ENCODE measurements around the gene NKAIN1. TPM values are rescaled to one million over a fixed set of nuclear protein-coding genes. Genes with fewer than 3 reads are reported as not detected.

Gene NKAIN1
- total and polyA plus RNA-seq, 2 of the 13 experiments (the other 11 are each of a cell fraction or from before 2014, with no cell fraction given): 0.29 to 0.40 TPM

DNA sequence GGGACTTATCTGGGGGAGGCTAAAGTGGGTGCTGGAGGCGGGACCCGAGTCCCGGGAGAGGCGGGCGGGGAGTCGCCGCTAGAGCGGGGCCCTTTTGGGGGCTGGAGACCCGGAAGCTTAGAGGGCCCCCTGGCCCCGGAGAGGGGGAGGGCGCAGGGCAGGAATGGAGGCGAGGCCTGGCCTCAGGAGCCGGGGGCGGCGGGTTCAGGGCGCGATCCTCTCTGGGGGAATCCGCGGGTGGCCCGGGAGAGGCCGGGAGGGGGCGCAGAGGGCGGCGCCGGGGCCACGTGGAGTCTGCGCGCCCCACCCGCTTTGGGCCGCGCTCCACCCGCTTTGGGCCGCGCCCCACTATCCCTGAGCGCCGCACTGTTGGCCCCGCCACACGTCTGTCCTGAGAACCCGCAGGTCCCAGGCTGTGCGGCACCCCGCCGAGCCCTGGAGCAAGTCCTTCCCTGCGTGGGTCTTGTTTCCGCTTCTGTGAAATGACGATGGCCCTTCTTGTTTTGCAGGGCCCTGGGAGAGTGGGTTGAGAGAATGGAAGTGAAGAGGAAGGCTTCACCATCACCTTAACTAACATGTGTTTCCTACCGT is 84.4 kb downstream of the NKAIN1 start (continued):
- TF ChIP-seq MEIS2 (CRISPR knock-in tag; IDR thresholded peaks at IDR 0.05) (0 out of 2 replicates have a peak, but pooled peaks have one; percentile 10), MTA1 (CRISPR knock-in tag; IDR thresholded peaks at IDR 0.05; ENCODE audit: borderline replicate concordance) (no peak), SIN3A (IDR thresholded peaks at IDR 0.05; ENCODE audit: borderline replicate concordance, low read depth, low read length) (peak; percentile 29; the same call in 1 of the 2 replicates), ZFX (CRISPR knock-in tag; IDR thresholded peaks at IDR 0.05; ENCODE audit: low read depth) (peak; percentile 75), ZNF253 (CRISPR knock-in tag; IDR thresholded peaks at IDR 0.05; ENCODE audit: borderline replicate concordance) (no peak), HDAC2 (CRISPR knock-in tag; IDR thresholded peaks at IDR 0.05) (0 out of 2 replicates have a peak, but pooled peaks have one; percentile 11), MAX (IDR thresholded peaks at IDR 0.05) (peak; percentile 85), NFE2L2 (IDR thresholded peaks at IDR 0.05; ENCODE audit: low read length) (no peak), TFDP2 (CRISPR knock-in tag; IDR thresholded peaks at IDR 0.05) (peak; percentile 66), ARID4A (CRISPR knock-in tag; IDR thresholded peaks at IDR 0.05; ENCODE audit: borderline replicate concordance) (peak; percentile 71; the same call in 1 of the 2 replicates), ZNF274 (CRISPR knock-in tag; IDR thresholded peaks at IDR 0.05) (no peak), TBX2 (CRISPR knock-in tag; IDR thresholded peaks at IDR 0.05; ENCODE audit: borderline replicate concordance) (peak; percentile 7; the same call in 1 of the 2 replicates), ZMYM4 (CRISPR knock-in tag; IDR thresholded peaks at IDR 0.05) (peak; percentile 21; the same call in 1 of the 2 replicates), MXD4 (CRISPR knock-in tag; IDR thresholded peaks at IDR 0.05) (peak; percentile 76), PHF21A (CRISPR knock-in tag; IDR thresholded peaks at IDR 0.05) (no peak), AHR (CRISPR knock-in tag; IDR thresholded peaks at IDR 0.05) (0 out of 2 replicates have a peak, but pooled peaks have one; percentile 33), PCBP1 (IDR thresholded peaks at IDR 0.05; ENCODE audit: borderline replicate concordance, low read depth, low read length) (0 out of 2 replicates have a peak, but pooled peaks have one; percentile 88), ZNF776 (CRISPR knock-in tag; IDR thresholded peaks at IDR 0.05) (peak; percentile 31; the same call in 1 of the 2 replicates), MXD3 (CRISPR knock-in tag; IDR thresholded peaks at IDR 0.05) (peak; percentile 74; the same call in 1 of the 2 replicates), KDM5B (CRISPR knock-in tag; IDR thresholded peaks at IDR 0.05; ENCODE audit: borderline replicate concordance) (peak; percentile 36; the same call in 1 of the 2 replicates), ZNF235 (CRISPR knock-in tag; IDR thresholded peaks at IDR 0.05; ENCODE audit: borderline replicate concordance) (no peak)
- TF ChIP-seq, protein P1, sequence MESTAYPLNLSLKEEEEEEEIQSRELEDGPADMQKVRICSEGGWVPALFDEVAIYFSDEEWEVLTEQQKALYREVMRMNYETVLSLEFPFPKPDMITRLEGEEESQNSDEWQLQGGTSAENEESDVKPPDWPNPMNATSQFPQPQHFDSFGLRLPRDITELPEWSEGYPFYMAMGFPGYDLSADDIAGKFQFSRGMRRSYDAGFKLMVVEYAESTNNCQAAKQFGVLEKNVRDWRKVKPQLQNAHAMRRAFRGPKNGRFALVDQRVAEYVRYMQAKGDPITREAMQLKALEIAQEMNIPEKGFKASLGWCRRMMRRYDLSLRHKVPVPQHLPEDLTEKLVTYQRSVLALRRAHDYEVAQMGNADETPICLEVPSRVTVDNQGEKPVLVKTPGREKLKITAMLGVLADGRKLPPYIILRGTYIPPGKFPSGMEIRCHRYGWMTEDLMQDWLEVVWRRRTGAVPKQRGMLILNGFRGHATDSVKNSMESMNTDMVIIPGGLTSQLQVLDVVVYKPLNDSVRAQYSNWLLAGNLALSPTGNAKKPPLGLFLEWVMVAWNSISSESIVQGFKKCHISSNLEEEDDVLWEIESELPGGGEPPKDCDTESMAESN (CRISPR knock-in tag; conservative IDR thresholded peaks at IDR 0.05): peak; percentile 35; the same call in 1 of the 2 replicates

Measured in HepG2 (cell line).